Measurements from ENCODE around the gene NF1.
"Not testable (repeated sequence)": the region's sequence is repeated elsewhere in the genome, so short reads cannot be mapped to it uniquely, and the experiment has no call there.

The NF1 gene

GRCh38 chr17:31283841-31284240 is 189.1 kb downstream of the NF1 start:
- Histone ChIP-seq H3K4me3 (ENCODE audit: insufficient read depth, low read depth, low read length) (no peak overlapping the region), H3K27ac (ENCODE audit: insufficient read depth, low read depth, low read length, poor library complexity, severe bottlenecking) (no peak overlapping the region), H3K4me1 (ENCODE audit: control insufficient read depth, insufficient read depth, low read length) (peaks cover 9% of the 10 kb centered on the region), H3K27me3 (ENCODE audit: control insufficient read depth, insufficient read depth, low read length, poor library complexity, severe bottlenecking) (no peaks in the 10 kb centered on the region), H3K36me3 (ENCODE audit: control insufficient read depth, insufficient read depth, low read length) (peaks cover 7% of the 10 kb centered on the region), H3K9me3 (ENCODE audit: control insufficient read depth, low read length) (no peaks in the 10 kb centered on the region)

GRCh38 chr17:31286587-31286986 is 191.8 kb downstream of the NF1 start:
- H3K4me3 ChIP-seq (ENCODE audit: insufficient read depth, low read depth, low read length), result no peak overlapping the region
- no peaks in the 10 kb centered on the region for H3K9me3 ChIP-seq (ENCODE audit: control insufficient read depth, low read length)
- no peak overlapping the region for H3K27ac ChIP-seq (ENCODE audit: insufficient read depth, low read depth, low read length, poor library complexity, severe bottlenecking)
- H3K4me1 ChIP-seq (ENCODE audit: control insufficient read depth, insufficient read depth, low read length), result no peaks in the 10 kb centered on the region
- WGBS, 2 experiments, result 92 to 100% methylated on average over 1 of the region's 1 CpG
- no peaks in the 10 kb centered on the region for H3K27me3 ChIP-seq (ENCODE audit: control insufficient read depth, insufficient read depth, low read length, poor library complexity, severe bottlenecking)
- H3K36me3 ChIP-seq (ENCODE audit: control insufficient read depth, insufficient read depth, low read length), result peaks cover 7% of the 10 kb centered on the region

- H3K27ac ChIP-seq (ENCODE audit: insufficient read depth, low read depth, low read length, poor library complexity, severe bottlenecking); H3K36me3 ChIP-seq (ENCODE audit: control insufficient read depth, insufficient read depth, low read length); H3K4me3 ChIP-seq (ENCODE audit: insufficient read depth, low read depth, low read length); H3K9me3 ChIP-seq (ENCODE audit: control insufficient read depth, low read length); H3K27me3 ChIP-seq (ENCODE audit: control insufficient read depth, insufficient read depth, low read length, poor library complexity, severe bottlenecking); H3K4me1 ChIP-seq (ENCODE audit: control insufficient read depth, insufficient read depth, low read length): not testable (repeated sequence)
- WGBS, 2 experiments, result no CpG with 5 or more reads among the region's 1 CpG
These were observed 193.2 kb downstream of the NF1 start for GRCh38 chr17:31287932-31288331.

DNA sequence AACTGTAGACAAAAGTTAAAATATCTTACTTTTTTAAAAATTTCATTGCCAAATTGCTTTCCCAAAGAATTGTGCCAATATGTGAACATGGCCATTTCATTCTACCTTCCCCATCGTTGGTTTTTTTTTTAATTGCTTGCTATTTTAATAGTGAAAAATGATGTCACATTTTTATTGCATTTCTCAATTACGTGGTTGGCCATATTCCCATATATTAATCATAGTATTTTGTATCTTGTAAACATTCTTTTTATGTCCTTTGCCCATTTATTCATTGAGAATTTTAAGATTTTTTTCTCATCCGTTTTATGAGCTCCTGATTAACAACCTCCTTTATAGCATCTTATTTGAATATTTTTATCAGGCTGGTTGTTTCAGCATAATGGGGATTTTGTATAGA is 195.0 kb downstream of the NF1 start:
- H3K4me1 ChIP-seq (ENCODE audit: control insufficient read depth, insufficient read depth, low read length), result no peaks in the 10 kb centered on the region
- H3K36me3 ChIP-seq (ENCODE audit: control insufficient read depth, insufficient read depth, low read length), result peaks cover 4% of the 10 kb centered on the region
- H3K27me3 ChIP-seq (ENCODE audit: control insufficient read depth, insufficient read depth, low read length, poor library complexity, severe bottlenecking), result no peaks in the 10 kb centered on the region
- H3K27ac ChIP-seq (ENCODE audit: insufficient read depth, low read depth, low read length, poor library complexity, severe bottlenecking), result no peak overlapping the region
- WGBS, 2 experiments, result no CpG with 5 or more reads among the region's 3 CpGs
- no peak overlapping the region for H3K4me3 ChIP-seq (ENCODE audit: insufficient read depth, low read depth, low read length)
- H3K9me3 ChIP-seq (ENCODE audit: control insufficient read depth, low read length), result no peaks in the 10 kb centered on the region

- Histone ChIP-seq H3K36me3 (ENCODE audit: control insufficient read depth, insufficient read depth, low read length) (peaks cover 4% of the 10 kb centered on the region), H3K4me1 (ENCODE audit: control insufficient read depth, insufficient read depth, low read length) (no peaks in the 10 kb centered on the region), H3K9me3 (ENCODE audit: control insufficient read depth, low read length) (no peaks in the 10 kb centered on the region), H3K27me3 (ENCODE audit: control insufficient read depth, insufficient read depth, low read length, poor library complexity, severe bottlenecking) (no peaks in the 10 kb centered on the region), H3K27ac (ENCODE audit: insufficient read depth, low read depth, low read length, poor library complexity, severe bottlenecking) (no peak overlapping the region), H3K4me3 (ENCODE audit: insufficient read depth, low read depth, low read length) (no peak overlapping the region)
These were observed 197.0 kb downstream of the NF1 start for GRCh38 chr17:31291820-31292219.

DNA sequence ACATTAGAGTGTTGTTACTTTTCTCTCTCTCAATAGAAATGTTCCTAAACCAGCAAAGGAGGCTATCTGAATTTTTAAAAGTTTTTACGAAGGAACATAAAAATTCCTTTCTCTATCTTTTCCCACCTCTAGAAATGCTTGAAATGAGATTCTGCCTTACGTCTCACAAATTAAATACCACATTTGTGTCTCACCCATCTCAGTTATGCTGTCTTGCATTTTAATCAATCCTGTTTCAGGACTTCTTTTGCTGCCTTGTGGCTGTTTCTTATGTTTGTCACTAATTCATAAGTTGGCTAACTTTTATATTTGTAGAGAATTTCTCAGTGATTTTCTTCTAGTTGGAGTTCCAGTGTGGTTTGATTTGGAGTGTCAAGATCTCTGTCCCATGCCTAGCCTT is 198.8 kb downstream of the NF1 start:
- no peaks in the 10 kb centered on the region for H3K4me1 ChIP-seq (ENCODE audit: control insufficient read depth, insufficient read depth, low read length)
- WGBS, 2 experiments, result 90 to 95% methylated on average over 2 of the region's 2 CpGs
- H3K9me3 ChIP-seq (ENCODE audit: control insufficient read depth, low read length), result no peaks in the 10 kb centered on the region
- no peak overlapping the region for H3K27ac ChIP-seq (ENCODE audit: insufficient read depth, low read depth, low read length, poor library complexity, severe bottlenecking)
- H3K36me3 ChIP-seq (ENCODE audit: control insufficient read depth, insufficient read depth, low read length), result no peaks in the 10 kb centered on the region
- H3K27me3 ChIP-seq (ENCODE audit: control insufficient read depth, insufficient read depth, low read length, poor library complexity, severe bottlenecking), result no peaks in the 10 kb centered on the region
- no peak overlapping the region for H3K4me3 ChIP-seq (ENCODE audit: insufficient read depth, low read depth, low read length)

DNA sequence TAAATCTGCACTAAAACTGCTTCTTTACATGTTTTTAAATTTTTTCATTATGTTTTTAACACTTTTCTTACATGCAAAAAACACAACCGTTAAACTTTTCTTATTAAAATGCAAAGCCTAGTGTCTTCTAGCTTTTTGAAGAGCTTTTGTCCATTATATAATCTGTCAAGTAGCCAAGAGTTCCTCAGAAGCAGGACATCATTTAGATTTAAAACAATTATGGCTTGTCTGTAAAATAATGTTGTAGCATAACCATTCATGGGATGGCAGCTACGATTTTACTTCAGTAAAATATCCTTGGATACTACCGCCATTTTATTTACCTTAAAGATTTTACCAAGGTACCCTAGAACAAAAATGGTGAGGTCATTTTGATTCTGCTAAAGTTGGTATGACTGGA is 199.5 kb downstream of the NF1 start:
- no peaks in the 10 kb centered on the region for H3K27me3 ChIP-seq (ENCODE audit: control insufficient read depth, insufficient read depth, low read length, poor library complexity, severe bottlenecking)
- no peaks in the 10 kb centered on the region for H3K9me3 ChIP-seq (ENCODE audit: control insufficient read depth, low read length)
- H3K36me3 ChIP-seq (ENCODE audit: control insufficient read depth, insufficient read depth, low read length), result no peaks in the 10 kb centered on the region
- WGBS, 2 experiments, result 100% methylated on average over 1 to 3 of the region's 3 CpGs
- no peaks in the 10 kb centered on the region for H3K4me1 ChIP-seq (ENCODE audit: control insufficient read depth, insufficient read depth, low read length)
- H3K4me3 ChIP-seq (ENCODE audit: insufficient read depth, low read depth, low read length), result no peak overlapping the region
- no peak overlapping the region for H3K27ac ChIP-seq (ENCODE audit: insufficient read depth, low read depth, low read length, poor library complexity, severe bottlenecking)

GRCh38 chr17:31294820-31295488 is 200.2 kb downstream of the NF1 start:
- H3K36me3 ChIP-seq (ENCODE audit: control insufficient read depth, insufficient read depth, low read length), result no peaks in the 10 kb centered on the region
- WGBS, 2 experiments, result 97% methylated on average over 3 of the region's 3 CpGs
- H3K27ac ChIP-seq (ENCODE audit: insufficient read depth, low read depth, low read length, poor library complexity, severe bottlenecking), result no peak overlapping the region
- H3K27me3 ChIP-seq (ENCODE audit: control insufficient read depth, insufficient read depth, low read length, poor library complexity, severe bottlenecking), result no peaks in the 10 kb centered on the region
- H3K4me1 ChIP-seq (ENCODE audit: control insufficient read depth, insufficient read depth, low read length), result no peaks in the 10 kb centered on the region
- H3K9me3 ChIP-seq (ENCODE audit: control insufficient read depth, low read length), result no peaks in the 10 kb centered on the region
- no peak overlapping the region for H3K4me3 ChIP-seq (ENCODE audit: insufficient read depth, low read depth, low read length)

DNA sequence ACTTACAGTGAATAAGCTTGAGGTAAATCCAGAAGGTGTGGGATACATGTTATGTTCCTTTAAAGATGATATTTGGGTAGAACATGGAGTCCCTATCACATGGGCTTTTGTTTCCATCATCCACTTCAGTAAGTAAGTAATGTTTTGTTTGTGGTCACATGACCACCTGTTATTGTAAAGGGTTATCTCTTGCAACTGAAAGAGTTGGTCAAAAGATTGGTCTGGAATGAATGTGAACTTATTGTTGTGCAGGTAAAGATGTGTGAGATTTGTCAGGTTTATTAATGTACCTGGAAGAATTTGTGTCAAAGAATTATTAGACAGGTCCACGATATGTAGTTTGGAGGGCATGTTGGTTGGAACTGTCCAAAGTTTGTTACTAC is 200.7 kb downstream of the NF1 start:
- Histone ChIP-seq H3K27ac (ENCODE audit: insufficient read depth, low read depth, low read length, poor library complexity, severe bottlenecking) (no peak overlapping the region), H3K4me3 (ENCODE audit: insufficient read depth, low read depth, low read length) (no peak overlapping the region), H3K9me3 (ENCODE audit: control insufficient read depth, low read length) (no peaks in the 10 kb centered on the region), H3K27me3 (ENCODE audit: control insufficient read depth, insufficient read depth, low read length, poor library complexity, severe bottlenecking) (no peaks in the 10 kb centered on the region), H3K4me1 (ENCODE audit: control insufficient read depth, insufficient read depth, low read length) (no peaks in the 10 kb centered on the region), H3K36me3 (ENCODE audit: control insufficient read depth, insufficient read depth, low read length) (no peaks in the 10 kb centered on the region)
- 92 to 100% methylated on average over 1 of the region's 1 CpG for WGBS, 2 experiments

- no peaks in the 10 kb centered on the region for H3K9me3 ChIP-seq (ENCODE audit: control insufficient read depth, low read length)
- H3K27ac ChIP-seq (ENCODE audit: insufficient read depth, low read depth, low read length, poor library complexity, severe bottlenecking), result no peak overlapping the region
- no peak overlapping the region for H3K4me3 ChIP-seq (ENCODE audit: insufficient read depth, low read depth, low read length)
- no peaks in the 10 kb centered on the region for H3K27me3 ChIP-seq (ENCODE audit: control insufficient read depth, insufficient read depth, low read length, poor library complexity, severe bottlenecking)
- 88 to 94% methylated on average over 2 of the region's 2 CpGs for WGBS, 2 experiments
- no peaks in the 10 kb centered on the region for H3K4me1 ChIP-seq (ENCODE audit: control insufficient read depth, insufficient read depth, low read length)
- H3K36me3 ChIP-seq (ENCODE audit: control insufficient read depth, insufficient read depth, low read length), result no peaks in the 10 kb centered on the region
These were observed 201.4 kb downstream of the NF1 start for GRCh38 chr17:31296142-31296541.

GRCh38 chr17:31297090-31297489 is 202.3 kb downstream of the NF1 start, which contains the start of gene OMG:
Gene OMG (minus strand): TSS chr17:31297239. CDS start chr17:31296331, 908 bp downstream.
- WGBS, 2 experiments, result 79 to 82% methylated on average over 7 of the region's 7 CpGs
- no peak within 1 kb of the TSS for H3K4me3 ChIP-seq (ENCODE audit: insufficient read depth, low read depth, low read length)
- no peaks in the 10 kb centered on the region for H3K4me1 ChIP-seq (ENCODE audit: control insufficient read depth, insufficient read depth, low read length)
- no peak within 1 kb of the TSS for H3K27ac ChIP-seq (ENCODE audit: insufficient read depth, low read depth, low read length, poor library complexity, severe bottlenecking)
- H3K27me3 ChIP-seq (ENCODE audit: control insufficient read depth, insufficient read depth, low read length, poor library complexity, severe bottlenecking), result no peaks in the 10 kb centered on the region
- no peaks in the 10 kb centered on the region for H3K36me3 ChIP-seq (ENCODE audit: control insufficient read depth, insufficient read depth, low read length)
- H3K9me3 ChIP-seq (ENCODE audit: control insufficient read depth, low read length), result no peaks in the 10 kb centered on the region
